ENCODE data around the gene DICER1. TPM values are rescaled to one million over a fixed set of nuclear protein-coding genes. Genes with fewer than 3 reads are reported as not detected.

The DICER1 gene
- total and polyA plus RNA-seq, 2 donors, result 15.4 to 146 TPM

DNA sequence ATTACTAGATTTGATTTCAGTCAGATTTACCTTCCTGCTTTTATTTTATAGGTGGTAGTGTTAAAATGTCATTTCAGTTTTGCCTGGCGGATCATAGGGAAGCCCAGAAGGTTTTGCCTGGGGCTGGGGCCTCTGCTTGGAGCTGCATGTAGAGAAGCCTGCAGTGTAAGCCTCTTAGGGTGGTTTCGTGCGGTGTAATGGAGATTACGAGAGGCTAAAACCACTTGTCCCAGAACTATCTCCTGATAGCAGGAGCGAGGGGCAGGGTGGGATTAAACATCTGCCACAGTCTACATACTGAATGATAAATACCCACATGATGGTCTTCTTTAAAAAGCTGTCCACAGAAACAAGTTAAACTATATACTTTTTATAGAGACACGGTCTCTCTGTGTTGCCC, 35.0 kb upstream of the DICER1 start:
- no peaks in the 10 kb centered on the region for H3K4me1 ChIP-seq (ENCODE audit: insufficient read depth)
- no peak overlapping the region for H3K27ac ChIP-seq (ENCODE audit: low read depth)
- WGBS, result 86% methylated on average over 6 of the region's 6 CpGs
- no peak for DNase-seq (ENCODE audit: extremely low spot score)
- H3K36me3 ChIP-seq (ENCODE audit: insufficient read depth), result no peaks in the 10 kb centered on the region
- H3K4me3 ChIP-seq (ENCODE audit: low read depth, low read length), result no peak overlapping the region

- Histone ChIP-seq H3K36me3 (ENCODE audit: insufficient read depth) (no peaks in the 10 kb centered on the region), H3K4me3 (ENCODE audit: low read depth, low read length) (no peak overlapping the region), H3K4me1 (ENCODE audit: insufficient read depth) (no peaks in the 10 kb centered on the region), H3K27ac (ENCODE audit: low read depth) (no peak overlapping the region)
- DNase-seq (ENCODE audit: extremely low spot score), result no peak
- 89% methylated on average over 21 of the region's 21 CpGs for WGBS
These were observed 34.3 kb upstream of the DICER1 start for GRCh38 chr14:95191445-95192199.

DNA sequence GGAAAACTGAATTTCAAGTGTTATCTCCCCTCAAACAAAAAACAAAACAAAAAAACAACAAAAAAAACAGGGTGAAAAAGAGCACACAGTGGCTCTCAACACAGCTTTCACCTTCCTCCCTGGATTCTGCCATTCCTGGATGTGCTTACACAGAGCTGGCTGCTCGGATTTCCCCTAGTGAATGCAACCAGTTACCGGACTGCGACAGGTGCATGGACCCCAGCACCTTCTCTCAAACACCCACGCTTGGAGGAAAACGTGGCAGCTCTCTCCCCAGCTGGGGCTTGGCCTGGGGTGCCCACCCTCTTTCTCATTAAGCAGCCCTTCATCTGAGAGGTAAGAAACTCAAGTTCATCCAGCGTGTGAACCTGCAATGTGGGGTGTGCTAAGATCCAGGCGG, 33.5 kb upstream of the DICER1 start:
- WGBS, result 93% methylated on average over 7 of the region's 7 CpGs
- no peaks in the 10 kb centered on the region for H3K36me3 ChIP-seq (ENCODE audit: insufficient read depth)
- no peak overlapping the region for H3K4me3 ChIP-seq (ENCODE audit: low read depth, low read length)
- no peak for DNase-seq (ENCODE audit: extremely low spot score)
- H3K4me1 ChIP-seq (ENCODE audit: insufficient read depth), result no peaks in the 10 kb centered on the region
- no peak overlapping the region for H3K27ac ChIP-seq (ENCODE audit: low read depth)

- Histone ChIP-seq H3K36me3 (ENCODE audit: insufficient read depth) (no peaks in the 10 kb centered on the region), H3K4me1 (ENCODE audit: insufficient read depth) (no peaks in the 10 kb centered on the region), H3K27ac (ENCODE audit: low read depth) (no peak overlapping the region), H3K4me3 (ENCODE audit: low read depth, low read length) (no peak overlapping the region)
- 56% methylated on average over 4 of the region's 4 CpGs for WGBS
- DNase-seq (ENCODE audit: extremely low spot score), result no peak
These were observed 33.1 kb upstream of the DICER1 start for GRCh38 chr14:95190346-95190840.

GRCh38 chr14:95189367-95190132, 32.2 kb upstream of the DICER1 start:
- 26% methylated on average over 5 of the region's 5 CpGs for WGBS
- Histone ChIP-seq H3K4me1 (ENCODE audit: insufficient read depth) (no peaks in the 10 kb centered on the region), H3K4me3 (ENCODE audit: low read depth, low read length) (no peak overlapping the region), H3K36me3 (ENCODE audit: insufficient read depth) (no peaks in the 10 kb centered on the region), H3K27ac (ENCODE audit: low read depth) (no peak overlapping the region)
- no peak for DNase-seq (ENCODE audit: extremely low spot score)

GRCh38 chr14:95188380-95188779, 31.1 kb upstream of the DICER1 start:
- no peak for DNase-seq (ENCODE audit: extremely low spot score)
- WGBS, result 89% methylated on average over 3 of the region's 3 CpGs

GRCh38 chr14:95185767-95186392, 28.6 kb upstream of the DICER1 start:
- WGBS, result 58% methylated on average over 11 of the region's 11 CpGs
- H3K36me3 ChIP-seq (ENCODE audit: insufficient read depth), result no peaks in the 10 kb centered on the region
- H3K27ac ChIP-seq (ENCODE audit: low read depth), result no peak overlapping the region
- H3K4me1 ChIP-seq (ENCODE audit: insufficient read depth), result no peaks in the 10 kb centered on the region
- H3K4me3 ChIP-seq (ENCODE audit: low read depth, low read length), result no peak overlapping the region
- no peak for DNase-seq (ENCODE audit: extremely low spot score)

More at GRCh38 chr14:95188380-95188779, 31.1 kb upstream of the DICER1 start:
- H3K4me1 ChIP-seq (ENCODE audit: insufficient read depth), result no peaks in the 10 kb centered on the region
- no peak overlapping the region for H3K27ac ChIP-seq (ENCODE audit: low read depth)
- H3K4me3 ChIP-seq (ENCODE audit: low read depth, low read length), result no peak overlapping the region
- no peaks in the 10 kb centered on the region for H3K36me3 ChIP-seq (ENCODE audit: insufficient read depth)

DNA sequence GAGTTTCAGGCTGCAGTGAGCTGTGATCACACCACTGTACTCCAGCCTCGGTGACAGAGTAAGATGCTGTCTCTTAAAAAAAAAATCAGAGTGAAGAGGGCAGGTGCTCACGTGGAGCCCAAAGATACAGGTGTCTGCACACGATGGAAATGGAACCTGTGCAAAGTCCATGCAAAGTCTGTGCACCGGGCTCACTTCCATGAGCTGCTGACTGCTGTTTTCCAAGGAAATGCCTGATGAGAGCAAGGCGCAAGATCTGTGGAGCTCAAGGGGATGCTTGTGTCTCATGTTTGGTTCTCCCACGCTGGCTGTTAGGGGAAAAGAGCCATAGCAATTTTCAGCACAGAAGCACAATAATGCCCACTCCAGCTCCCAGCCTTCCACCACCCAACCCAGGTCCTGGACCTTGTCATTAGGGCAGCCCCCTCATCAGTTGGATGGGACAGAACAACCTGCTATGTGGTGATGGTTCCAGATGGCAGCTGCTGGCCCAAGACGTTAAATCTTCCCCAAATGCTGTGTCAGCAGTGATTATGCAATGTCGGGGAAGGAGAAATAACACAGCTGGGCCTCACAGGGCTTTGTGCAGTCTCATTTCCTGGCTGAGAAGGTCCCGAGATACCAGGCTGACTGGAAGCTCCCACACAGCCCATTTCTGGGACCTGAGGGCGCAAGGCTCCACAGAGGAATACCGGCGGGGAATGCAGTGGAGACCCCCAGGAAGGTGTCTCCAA, 27.9 kb upstream of the DICER1 start:
- 57% methylated on average over 12 of the region's 12 CpGs for WGBS
- H3K4me1 ChIP-seq (ENCODE audit: insufficient read depth), result no peaks in the 10 kb centered on the region

DNA sequence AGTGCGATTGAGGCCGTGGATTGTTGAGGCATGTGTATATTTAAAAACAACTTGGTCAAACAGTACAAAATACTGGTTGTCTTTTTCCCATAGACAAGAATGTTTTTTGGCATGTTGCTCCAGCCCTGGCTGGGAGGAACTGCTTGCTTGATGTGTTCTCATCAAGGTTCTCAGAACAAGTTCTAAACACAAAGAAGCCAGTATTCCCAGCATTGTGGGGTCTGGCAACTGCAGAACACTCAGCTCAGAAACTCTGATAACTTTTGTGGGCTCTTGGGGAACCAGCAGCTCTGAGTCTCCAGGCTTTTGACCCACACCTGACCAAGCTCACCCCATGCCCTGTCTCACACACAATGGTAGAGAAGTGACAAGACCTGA, 27.1 kb upstream of the DICER1 start:
- Histone ChIP-seq H3K27ac (ENCODE audit: low read depth) (no peak overlapping the region), H3K4me3 (ENCODE audit: low read depth, low read length) (no peak overlapping the region), H3K4me1 (ENCODE audit: insufficient read depth) (no peaks in the 10 kb centered on the region), H3K36me3 (ENCODE audit: insufficient read depth) (no peaks in the 10 kb centered on the region)
- 43% methylated on average over 2 of the region's 2 CpGs for whole genome bisulfite sequencing
- no peak for DNase-seq (ENCODE audit: extremely low spot score)

More for the DNA sequence above, 27.9 kb upstream of the DICER1 start:
- Histone ChIP-seq H3K36me3 (ENCODE audit: insufficient read depth) (no peaks in the 10 kb centered on the region), H3K27ac (ENCODE audit: low read depth) (no peak overlapping the region), H3K4me3 (ENCODE audit: low read depth, low read length) (no peak overlapping the region)
- no peak for DNase-seq (ENCODE audit: extremely low spot score)

DNA sequence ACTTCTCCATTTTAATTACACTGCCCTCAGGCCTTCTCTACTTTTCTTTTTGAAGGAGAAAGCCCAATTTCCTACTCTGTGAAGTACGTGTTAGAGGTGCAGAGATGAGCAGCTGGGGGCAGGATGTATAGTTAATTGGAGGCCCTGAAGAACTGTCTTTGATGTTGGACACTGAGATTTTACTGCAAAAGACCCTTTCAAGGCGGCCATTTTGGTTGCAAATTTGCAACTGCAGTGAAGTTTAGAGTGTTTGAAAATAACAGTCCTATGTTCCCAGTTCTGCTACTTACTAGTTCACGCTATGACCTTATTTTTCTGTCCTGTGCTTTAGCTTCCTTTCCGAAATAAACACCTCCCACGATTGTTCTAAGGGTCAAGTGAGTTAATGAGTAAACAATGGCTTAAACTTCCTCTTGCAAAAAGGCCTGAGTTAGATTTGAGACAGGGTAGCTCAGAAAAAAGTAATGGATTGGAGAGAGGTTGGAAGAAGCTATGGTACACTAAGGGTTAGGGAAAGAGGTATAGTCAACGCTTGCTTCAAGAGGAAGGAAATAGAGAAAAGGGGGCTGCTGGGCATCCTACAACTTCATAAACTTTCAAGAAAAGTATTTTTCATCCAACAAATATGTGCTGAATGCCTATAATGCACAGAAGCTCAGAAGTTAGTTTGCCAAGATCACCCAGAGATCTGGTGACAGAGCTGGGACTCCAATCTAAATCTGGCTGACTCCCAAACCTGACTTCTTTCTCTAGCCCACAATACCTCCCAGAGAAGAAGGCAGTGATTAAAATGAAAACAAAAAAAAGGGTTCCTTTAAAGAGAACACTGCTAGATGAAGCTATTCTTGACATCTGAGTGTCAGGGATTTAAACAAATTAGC, 26.4 kb upstream of the DICER1 start:
- Histone ChIP-seq H3K36me3 (ENCODE audit: insufficient read depth) (no peaks in the 10 kb centered on the region), H3K4me1 (ENCODE audit: insufficient read depth) (no peaks in the 10 kb centered on the region), H3K27ac (ENCODE audit: low read depth) (no peak overlapping the region), H3K4me3 (ENCODE audit: low read depth, low read length) (no peak overlapping the region)
- WGBS, result 77% methylated on average over 6 of the region's 6 CpGs
- DNase-seq (ENCODE audit: extremely low spot score), result no peak

DNA sequence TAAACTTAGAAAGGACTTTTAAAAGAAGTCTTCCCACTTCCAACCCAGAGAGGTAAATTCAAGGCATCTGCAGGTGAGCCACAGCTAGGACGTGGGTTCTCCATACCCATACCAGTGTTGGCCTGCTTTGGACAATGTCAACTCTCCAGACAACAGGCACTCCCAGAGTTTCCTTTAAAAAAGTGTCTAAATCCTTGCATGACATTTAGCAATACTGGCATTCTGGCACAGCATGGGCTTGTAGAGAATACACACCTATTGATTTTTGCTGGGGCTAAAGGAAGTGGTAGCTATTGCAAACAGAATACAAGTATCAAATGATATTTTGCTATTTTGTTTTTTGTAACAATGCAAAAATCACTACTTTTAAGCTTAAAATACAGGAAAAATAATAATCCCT, 25.8 kb upstream of the DICER1 start:
- 88% methylated on average over 1 of the region's 1 CpG for WGBS
- Histone ChIP-seq H3K27ac (ENCODE audit: low read depth) (no peak overlapping the region), H3K4me3 (ENCODE audit: low read depth, low read length) (no peak overlapping the region), H3K4me1 (ENCODE audit: insufficient read depth) (no peaks in the 10 kb centered on the region), H3K36me3 (ENCODE audit: insufficient read depth) (no peaks in the 10 kb centered on the region)
- DNase-seq (ENCODE audit: extremely low spot score), result no peak

- Histone ChIP-seq H3K27ac (ENCODE audit: low read depth) (no peak overlapping the region), H3K4me1 (ENCODE audit: insufficient read depth) (no peaks in the 10 kb centered on the region), H3K36me3 (ENCODE audit: insufficient read depth) (no peaks in the 10 kb centered on the region), H3K4me3 (ENCODE audit: low read depth, low read length) (no peak overlapping the region)
- DNase-seq (ENCODE audit: extremely low spot score), result no peak
- WGBS, result 74% methylated on average over 8 of the region's 8 CpGs
These were observed 25.1 kb upstream of the DICER1 start for GRCh38 chr14:95182379-95182778.

All from urinary bladder (tissue), 4 donors.